Fibroblast of pulmonary artery (primary cell): ENCODE results near the gene TMEM126A.
"Not testable (repeated sequence)": the region's sequence is repeated elsewhere in the genome, so short reads cannot be mapped to it uniquely, and the experiment has no call there.

Experiments used
- DNase-seq: peaks from one replicate; pipeline ENCODE4 v3.0.0-alpha.2; 2010; ENCODE audit warnings: low read depth
- H3K4me3 ChIP-seq: replicated peaks from 2 replicates; pipeline ENCODE4 v1.5.1; 2011; ENCODE audit warnings: low read depth, mild to moderate bottlenecking, control low read depth, low read length, moderate library complexity
- CTCF ChIP-seq: IDR thresholded peaks from 2 replicates; pipeline ENCODE4 v1.5.1; 2011; ENCODE audit warnings: mild to moderate bottlenecking, control low read depth, low read length, inconsistent platforms; ENCODE audit errors: missing control alignments

The TMEM126A gene

GRCh38 chr11:85647604-85648299 is at the start of gene TMEM126A:
Gene TMEM126A, plus strand, starts transcription at chr11:85647967. Its CDS starts 2,289 bp downstream, at chr11:85650256.
- DNase-seq: peak; percentile 82
- H3K4me3 ChIP-seq: peak within 1 kb of the TSS; percentile 86
- no peak for TF ChIP-seq CTCF

- no peak overlapping the region for H3K4me3 ChIP-seq
- TF ChIP-seq CTCF: no peak
- no peak for DNase-seq
These were observed 48.7 kb upstream of the TMEM126A start for GRCh38 chr11:85599083-85599482.

- TF ChIP-seq CTCF: no peak
- peak; percentile 46 for DNase-seq
- H3K4me3 ChIP-seq: no peak overlapping the region
These were observed 45.1 kb upstream of the TMEM126A start for GRCh38 chr11:85602526-85603213.

GRCh38 chr11:85603220-85603619 is 44.5 kb upstream of the TMEM126A start:
- no peak overlapping the region for H3K4me3 ChIP-seq
- no peak for TF ChIP-seq CTCF
- no peak for DNase-seq

- not testable (repeated sequence) for H3K4me3 ChIP-seq
These were observed 41.5 kb upstream of the TMEM126A start for GRCh38 chr11:85606237-85606636.

GRCh38 chr11:85608621-85609020 is 39.1 kb upstream of the TMEM126A start:
- not testable (repeated sequence) for DNase-seq, H3K4me3 ChIP-seq

More at GRCh38 chr11:85606237-85606636, 41.5 kb upstream of the TMEM126A start:
- not testable (repeated sequence) for DNase-seq

- DNase-seq, H3K4me3 ChIP-seq: not testable (repeated sequence)
These were observed 38.5 kb upstream of the TMEM126A start for GRCh38 chr11:85609286-85609685.

GRCh38 chr11:85611643-85612042 is 36.1 kb upstream of the TMEM126A start:
- DNase-seq, H3K4me3 ChIP-seq: not testable (repeated sequence)

GRCh38 chr11:85619499-85619898 is 28.3 kb upstream of the TMEM126A start:
- no peak overlapping the region for H3K4me3 ChIP-seq

More at GRCh38 chr11:85619499-85619898, 28.3 kb upstream of the TMEM126A start:
- TF ChIP-seq CTCF: no peak
- no peak for DNase-seq
